ENCODE measurements around the gene PPM1G.

DNA sequence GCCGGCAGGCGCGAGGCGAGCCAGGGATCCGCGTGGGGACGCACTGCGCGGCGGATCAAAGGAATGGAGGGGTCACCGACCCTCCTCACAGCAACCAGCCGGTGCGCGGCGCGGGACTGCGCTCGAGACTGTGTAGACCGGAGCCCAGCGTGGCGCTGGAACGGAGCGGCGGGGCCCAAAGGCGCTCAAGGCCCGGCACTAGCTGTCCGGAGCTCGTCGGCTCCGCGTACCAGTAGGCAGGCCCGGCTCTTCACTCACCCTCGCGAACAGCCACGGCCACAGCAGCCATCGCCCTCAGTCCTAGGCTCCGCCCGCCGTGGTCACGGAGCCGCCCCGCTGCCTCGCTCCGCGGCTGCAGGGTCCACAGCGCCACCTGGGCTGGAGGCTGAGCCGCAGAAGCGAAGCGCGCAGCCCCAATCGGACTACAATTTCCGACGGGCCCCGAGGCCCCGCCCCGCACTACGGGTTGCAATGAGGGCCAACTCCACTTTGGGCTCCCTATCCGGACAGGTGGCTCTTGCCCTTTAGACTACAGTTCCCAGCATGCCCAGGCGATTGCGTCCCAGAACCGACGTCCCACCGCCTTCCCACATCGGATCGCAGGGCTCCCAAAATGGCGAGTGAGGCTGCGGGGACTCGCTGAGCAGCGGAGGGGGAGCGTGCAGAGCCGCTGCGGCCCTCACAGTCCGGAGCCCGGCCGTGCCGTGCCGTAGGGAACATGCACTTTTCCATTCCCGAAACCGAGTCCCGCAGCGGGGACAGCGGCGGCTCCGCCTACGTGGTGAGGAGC, 39.2 kb downstream of the PPM1G start, which contains the start of the genes EIF2B4 and SNX17:
- TF ChIP-seq, protein P1, sequence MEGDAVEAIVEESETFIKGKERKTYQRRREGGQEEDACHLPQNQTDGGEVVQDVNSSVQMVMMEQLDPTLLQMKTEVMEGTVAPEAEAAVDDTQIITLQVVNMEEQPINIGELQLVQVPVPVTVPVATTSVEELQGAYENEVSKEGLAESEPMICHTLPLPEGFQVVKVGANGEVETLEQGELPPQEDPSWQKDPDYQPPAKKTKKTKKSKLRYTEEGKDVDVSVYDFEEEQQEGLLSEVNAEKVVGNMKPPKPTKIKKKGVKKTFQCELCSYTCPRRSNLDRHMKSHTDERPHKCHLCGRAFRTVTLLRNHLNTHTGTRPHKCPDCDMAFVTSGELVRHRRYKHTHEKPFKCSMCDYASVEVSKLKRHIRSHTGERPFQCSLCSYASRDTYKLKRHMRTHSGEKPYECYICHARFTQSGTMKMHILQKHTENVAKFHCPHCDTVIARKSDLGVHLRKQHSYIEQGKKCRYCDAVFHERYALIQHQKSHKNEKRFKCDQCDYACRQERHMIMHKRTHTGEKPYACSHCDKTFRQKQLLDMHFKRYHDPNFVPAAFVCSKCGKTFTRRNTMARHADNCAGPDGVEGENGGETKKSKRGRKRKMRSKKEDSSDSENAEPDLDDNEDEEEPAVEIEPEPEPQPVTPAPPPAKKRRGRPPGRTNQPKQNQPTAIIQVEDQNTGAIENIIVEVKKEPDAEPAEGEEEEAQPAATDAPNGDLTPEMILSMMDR (IDR thresholded peaks at IDR 0.05 in 8 of 11, conservative IDR thresholded peaks at IDR 0.05 in 3 of 11) = peak; percentile 70 to 90 (median 86)
- TF ChIP-seq POLR2A (IDR thresholded peaks at IDR 0.05) = peak; percentile 2 to 9 (median 5)
